ENCODE measurements around the gene GPR84.

The GPR84 gene

DNA sequence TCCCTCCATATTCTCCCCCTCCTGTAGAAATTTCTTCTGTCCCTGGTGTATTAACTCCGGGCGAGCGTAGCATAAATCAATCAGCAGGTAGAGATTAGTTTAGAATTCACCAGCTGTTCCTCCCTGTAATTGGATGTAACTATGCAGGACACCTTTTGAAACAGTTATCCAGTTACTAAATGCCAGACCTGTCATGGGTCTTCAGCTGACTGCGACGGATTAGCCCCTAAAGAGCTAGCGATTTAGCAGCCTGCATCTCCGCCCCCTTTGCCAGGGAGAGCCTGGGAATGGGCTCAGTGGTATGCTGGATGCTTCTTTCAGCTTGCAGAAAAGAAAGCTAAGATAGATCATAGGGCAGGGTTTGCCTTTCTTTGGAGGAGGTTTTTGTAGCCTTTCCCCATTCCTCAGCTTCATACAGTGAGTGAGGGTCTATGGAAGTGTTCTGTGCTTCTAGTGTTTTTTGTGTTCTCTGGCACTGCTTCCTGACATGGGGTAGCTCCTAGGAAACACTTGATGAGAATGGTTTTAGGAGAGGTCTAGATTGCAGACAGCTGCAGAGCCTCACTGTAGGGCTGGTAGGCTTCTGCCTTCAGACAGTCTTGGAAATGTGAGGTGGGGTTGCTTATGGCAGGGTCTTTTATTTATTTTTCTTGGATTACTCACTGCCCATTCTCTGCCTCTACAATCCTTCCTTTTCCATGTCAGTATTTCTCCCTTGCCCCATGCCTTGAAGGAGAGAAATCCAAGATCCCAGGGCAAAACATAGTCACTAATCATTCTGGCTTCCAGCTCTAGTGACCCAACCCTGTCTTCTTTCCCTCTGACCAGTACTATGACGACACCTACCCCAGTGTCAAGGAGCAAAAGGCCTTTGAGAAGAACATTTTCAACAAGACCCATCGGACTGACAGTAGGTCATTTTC, 22.6 kb downstream of the GPR84 start:
- TF ChIP-seq, protein P1, sequence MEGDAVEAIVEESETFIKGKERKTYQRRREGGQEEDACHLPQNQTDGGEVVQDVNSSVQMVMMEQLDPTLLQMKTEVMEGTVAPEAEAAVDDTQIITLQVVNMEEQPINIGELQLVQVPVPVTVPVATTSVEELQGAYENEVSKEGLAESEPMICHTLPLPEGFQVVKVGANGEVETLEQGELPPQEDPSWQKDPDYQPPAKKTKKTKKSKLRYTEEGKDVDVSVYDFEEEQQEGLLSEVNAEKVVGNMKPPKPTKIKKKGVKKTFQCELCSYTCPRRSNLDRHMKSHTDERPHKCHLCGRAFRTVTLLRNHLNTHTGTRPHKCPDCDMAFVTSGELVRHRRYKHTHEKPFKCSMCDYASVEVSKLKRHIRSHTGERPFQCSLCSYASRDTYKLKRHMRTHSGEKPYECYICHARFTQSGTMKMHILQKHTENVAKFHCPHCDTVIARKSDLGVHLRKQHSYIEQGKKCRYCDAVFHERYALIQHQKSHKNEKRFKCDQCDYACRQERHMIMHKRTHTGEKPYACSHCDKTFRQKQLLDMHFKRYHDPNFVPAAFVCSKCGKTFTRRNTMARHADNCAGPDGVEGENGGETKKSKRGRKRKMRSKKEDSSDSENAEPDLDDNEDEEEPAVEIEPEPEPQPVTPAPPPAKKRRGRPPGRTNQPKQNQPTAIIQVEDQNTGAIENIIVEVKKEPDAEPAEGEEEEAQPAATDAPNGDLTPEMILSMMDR (IDR thresholded peaks at IDR 0.05): no peak
- DNase-seq (ENCODE audit: low spot score): no peak
- Histone ChIP-seq H3K4me3 (no peak overlapping the region), H3K27ac (no peak overlapping the region)

DNA sequence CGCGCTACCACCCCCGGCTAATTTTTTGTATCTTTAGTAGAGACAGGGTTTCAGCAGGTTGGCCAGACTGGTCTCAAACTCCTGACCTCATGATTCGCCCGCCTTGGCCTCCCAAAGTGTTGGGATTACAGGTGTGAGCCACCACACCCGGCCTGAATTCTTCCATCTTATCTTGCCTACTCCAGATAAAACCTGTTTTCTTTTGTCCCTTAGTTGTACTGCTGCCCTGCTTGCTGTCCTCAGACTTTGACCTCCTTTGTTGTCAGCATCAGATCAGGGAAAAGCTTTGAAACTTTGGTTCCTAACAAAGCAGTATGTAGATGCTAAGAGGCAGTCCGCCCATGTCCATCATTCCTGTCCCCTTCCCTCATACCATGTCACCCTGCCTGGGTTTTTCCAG, 23.4 kb downstream of the GPR84 start:
- no peak overlapping the region for H3K4me3 ChIP-seq
- DNase-seq (ENCODE audit: low spot score): no peak
- TF ChIP-seq, protein P1 (IDR thresholded peaks at IDR 0.05): no peak
- H3K27ac ChIP-seq: no peak overlapping the region

DNA sequence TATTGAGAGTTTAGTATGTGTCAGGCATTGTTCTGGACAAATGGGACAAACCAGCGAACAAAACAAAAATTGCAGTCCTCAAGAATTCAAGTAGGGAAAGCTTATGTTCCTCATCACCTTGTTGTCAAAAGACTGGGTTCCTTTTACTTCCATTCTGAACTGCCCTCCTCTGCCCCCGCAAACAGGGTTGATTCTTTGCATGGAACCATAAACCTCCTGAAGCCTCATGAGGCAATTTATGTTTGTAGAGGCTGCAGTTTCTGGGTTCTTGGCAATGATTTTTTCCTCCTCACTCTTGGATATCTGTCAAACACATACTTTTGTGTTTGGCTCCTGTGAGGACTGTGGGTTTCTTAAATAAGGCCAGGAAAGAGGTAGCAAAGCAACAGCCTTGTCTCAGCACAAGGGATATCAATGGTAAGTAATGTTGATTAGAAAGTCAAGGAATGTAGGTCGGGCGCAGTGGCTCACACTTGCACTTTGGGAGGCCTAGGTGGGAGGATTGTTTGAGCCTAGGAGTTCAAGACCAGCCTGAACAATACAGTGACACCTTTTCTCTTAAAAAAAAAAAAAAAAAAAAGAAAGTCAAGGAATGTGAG, 25.5 kb downstream of the GPR84 start:
- Histone ChIP-seq H3K27ac (no peak overlapping the region), H3K4me3 (no peak overlapping the region)
- no peak for DNase-seq (ENCODE audit: low spot score)
- TF ChIP-seq, protein P1 (IDR thresholded peaks at IDR 0.05): no peak

DNA sequence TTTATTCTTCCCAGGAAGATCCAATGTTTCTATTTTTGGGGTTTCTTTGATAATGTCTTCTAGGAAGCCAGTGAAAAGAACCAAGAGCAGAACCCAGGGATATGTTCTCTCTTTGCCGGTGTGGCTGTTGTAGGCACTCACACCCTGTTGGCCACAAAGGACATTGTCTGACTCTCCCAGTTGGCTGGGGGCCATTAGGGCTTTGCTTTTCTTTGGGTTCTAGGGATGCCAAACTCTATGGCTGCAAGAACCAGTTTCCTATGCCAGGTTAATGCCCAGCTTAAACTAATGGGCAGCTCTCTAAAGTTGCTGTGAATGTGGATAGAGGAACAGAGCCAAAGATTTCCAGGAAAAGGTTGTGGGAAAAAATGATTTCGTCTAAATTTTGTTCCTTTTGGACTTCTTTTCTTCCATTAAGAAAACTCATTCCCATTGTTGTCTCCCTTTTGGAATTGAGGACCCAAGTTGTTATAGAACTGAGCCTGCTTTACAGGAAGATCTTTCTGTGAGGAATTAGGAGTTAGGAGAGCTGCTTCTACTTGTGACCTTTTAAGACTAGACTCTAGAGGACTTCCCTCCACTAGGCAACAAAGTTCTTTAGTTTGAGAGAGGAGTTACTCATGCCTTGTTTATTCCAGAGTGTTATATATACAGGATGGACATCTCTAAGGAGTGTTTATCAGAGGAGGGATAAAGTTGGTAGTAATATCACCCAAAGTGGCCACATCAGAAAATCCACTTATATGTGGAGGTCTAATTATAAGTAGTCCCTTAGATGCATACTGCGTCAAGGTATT, 26.2 kb downstream of the GPR84 start:
- no peak overlapping the region for H3K4me3 ChIP-seq
- peak overlapping the region; percentile 5 to 24 for H3K27ac ChIP-seq
- TF ChIP-seq, protein P1 (IDR thresholded peaks at IDR 0.05): no peak
- DNase-seq (ENCODE audit: low spot score): no peak

DNA sequence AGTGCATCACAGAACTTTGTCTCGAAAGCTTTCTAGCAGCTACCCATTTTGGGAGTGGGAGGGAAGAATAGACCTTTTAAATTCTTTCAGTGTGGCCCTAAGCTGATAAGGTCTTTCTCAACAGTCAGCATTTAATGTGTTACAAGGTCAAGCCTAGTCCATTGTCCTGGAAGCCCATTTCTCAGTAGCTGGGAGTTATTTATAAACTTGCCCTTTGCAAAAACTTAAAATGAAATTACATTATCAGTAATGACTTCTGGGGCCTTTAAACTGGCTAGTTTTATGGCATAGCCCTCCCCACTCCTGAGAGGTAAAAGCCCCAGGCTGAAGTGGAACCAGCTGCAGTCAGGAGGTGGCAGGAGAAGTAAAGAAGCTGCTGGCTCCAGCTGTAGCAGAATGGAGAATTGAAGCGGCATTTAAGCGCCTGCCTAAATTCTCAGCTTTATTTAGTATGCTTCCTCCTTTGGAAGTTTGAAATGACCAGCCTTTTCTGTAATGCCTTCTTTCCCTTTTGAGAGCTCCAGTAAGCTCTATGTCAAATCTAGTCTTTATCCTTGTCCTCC, 26.9 kb downstream of the GPR84 start:
- no peak overlapping the region for H3K4me3 ChIP-seq
- H3K27ac ChIP-seq: peak overlapping the region in 1 of 2 donors; percentile 24
- TF ChIP-seq, protein P1 (IDR thresholded peaks at IDR 0.05): no peak
- DNase-seq (ENCODE audit: low spot score): no peak

DNA sequence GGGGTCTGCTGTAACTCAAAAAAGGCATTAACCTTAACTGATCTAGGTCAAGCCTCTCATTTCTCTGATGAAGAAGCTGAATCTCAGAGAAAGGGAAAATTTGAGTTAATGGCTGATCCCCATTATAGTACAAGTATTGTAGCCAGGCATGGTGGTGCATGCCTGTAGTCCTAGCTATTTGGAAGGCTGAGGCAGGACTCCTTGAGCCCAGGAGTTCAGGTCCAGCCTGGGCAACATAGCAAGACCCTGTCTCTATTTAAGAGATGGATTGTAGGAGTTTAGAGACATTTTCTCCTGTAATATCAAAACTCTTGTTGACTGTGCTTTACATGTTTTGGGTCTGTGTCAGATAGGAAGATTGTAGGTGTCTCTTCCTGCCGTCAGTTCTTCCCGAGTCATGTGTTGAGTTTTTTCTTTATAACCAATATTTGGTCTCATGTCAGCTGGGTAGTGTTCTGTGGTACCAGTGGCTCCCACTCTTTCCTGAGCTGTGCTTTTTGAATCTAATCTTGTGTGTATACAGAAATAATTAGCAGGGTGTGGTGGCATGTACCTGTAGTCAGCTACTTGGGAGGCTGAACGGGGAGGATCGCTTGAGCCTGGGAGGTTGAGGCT, 30.8 kb downstream of the GPR84 start:
- H3K27ac ChIP-seq: no peak overlapping the region
- DNase-seq (ENCODE audit: low spot score): no peak
- TF ChIP-seq, protein P1 (IDR thresholded peaks at IDR 0.05): no peak
- H3K4me3 ChIP-seq: no peak overlapping the region
